ENCODE data around the gene CRYZ.
"Not testable (repeated sequence)": the region's sequence is repeated elsewhere in the genome, so short reads cannot be mapped to it uniquely, and the experiment has no call there.

GRCh38 chr1:74670866-74671265 lies 62.0 kb downstream of the CRYZ start:
- TF ChIP-seq CTCF, POLR2A, EP300 (IDR thresholded peaks at IDR 0.05): not testable (repeated sequence)

All from ovary (tissue), 3 donors.